GM12865 (cell line): ENCODE results near the gene FADS1.

ENCODE experiments used
- DNase-seq: peaks from one replicate; pipeline ENCODE4 v3.0.0; 2010; ENCODE audit warnings: low read depth
- H3K4me3 ChIP-seq: 2 replicates; pipeline ENCODE4 v1.5.1; 2011; ENCODE audit warnings: mild to moderate bottlenecking, low read depth, low read length, control low read depth
- TF ChIP-seq, protein P1 (sequence below): IDR thresholded peaks from 2 replicates; pipeline ENCODE4 v1.5.1; 2011; ENCODE audit warnings: low read length, control low read depth, low read depth, inconsistent platforms; ENCODE audit not compliant: insufficient read depth; ENCODE audit errors: missing control alignments

The FADS1 gene

DNA sequence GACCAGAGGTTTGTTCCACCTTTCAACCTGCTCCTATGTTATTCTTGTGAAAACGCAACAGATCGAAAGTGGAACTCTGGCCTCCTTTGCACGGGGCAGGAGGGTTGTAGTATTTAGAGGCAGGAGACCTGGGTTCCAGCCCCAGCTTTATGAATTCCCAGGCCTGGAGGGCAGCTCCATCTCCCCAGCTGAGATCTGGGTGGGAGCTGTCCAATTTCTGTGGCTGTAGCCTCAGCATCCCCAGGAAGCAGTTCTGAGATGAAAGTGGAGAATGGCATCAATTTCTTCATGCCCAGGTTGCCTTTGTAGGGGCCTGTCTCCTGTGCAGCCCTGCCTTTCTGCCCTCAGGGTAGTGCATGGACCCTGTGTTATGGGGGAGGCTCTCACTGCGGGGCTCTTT, 15.4 kb upstream of the FADS1 start:
- no peak for DNase-seq
- no peak overlapping the region for H3K4me3 ChIP-seq
- TF ChIP-seq, protein P1, sequence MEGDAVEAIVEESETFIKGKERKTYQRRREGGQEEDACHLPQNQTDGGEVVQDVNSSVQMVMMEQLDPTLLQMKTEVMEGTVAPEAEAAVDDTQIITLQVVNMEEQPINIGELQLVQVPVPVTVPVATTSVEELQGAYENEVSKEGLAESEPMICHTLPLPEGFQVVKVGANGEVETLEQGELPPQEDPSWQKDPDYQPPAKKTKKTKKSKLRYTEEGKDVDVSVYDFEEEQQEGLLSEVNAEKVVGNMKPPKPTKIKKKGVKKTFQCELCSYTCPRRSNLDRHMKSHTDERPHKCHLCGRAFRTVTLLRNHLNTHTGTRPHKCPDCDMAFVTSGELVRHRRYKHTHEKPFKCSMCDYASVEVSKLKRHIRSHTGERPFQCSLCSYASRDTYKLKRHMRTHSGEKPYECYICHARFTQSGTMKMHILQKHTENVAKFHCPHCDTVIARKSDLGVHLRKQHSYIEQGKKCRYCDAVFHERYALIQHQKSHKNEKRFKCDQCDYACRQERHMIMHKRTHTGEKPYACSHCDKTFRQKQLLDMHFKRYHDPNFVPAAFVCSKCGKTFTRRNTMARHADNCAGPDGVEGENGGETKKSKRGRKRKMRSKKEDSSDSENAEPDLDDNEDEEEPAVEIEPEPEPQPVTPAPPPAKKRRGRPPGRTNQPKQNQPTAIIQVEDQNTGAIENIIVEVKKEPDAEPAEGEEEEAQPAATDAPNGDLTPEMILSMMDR = no peak

DNA sequence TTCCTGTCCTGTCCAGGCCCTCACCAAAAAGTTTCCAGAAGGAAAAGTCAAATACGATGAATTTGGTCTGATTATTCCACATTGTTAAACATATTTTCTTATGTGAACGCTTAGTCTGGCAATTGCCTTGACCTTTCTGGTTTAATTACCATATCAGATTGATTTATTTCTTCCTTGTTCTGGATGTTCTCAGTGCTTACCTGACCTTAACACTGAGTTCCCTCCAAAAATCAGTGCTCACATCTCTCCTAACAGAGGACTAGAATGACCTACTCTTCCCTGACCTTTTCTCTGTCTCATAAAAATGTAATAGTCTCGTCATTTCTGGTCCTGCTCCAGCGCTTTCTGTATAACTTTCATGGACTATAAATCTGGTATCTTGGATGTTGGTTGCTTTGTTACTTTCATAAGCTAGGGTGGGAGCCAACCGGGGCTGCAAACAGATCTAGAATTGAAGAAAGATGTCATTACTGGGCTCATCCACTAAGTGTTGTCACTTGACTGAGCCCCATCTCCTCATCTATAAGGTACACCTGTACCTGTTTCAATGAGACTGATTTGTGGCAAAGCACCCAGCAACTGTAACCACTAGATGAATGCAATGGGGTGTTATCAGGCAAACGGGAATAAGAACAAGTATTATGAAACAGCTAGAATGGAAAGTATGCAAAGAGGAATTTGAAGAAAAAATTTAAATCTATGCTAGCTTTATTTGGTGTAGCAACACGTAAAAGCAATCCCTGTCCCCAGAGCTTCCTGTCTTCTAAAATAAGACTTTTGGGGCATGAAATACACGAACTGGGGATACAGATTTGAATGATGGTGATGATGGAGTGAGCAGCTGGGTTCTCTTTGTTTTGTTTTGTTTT, 13.7 kb upstream of the FADS1 start:
- TF ChIP-seq, protein P1 = no peak
- no peak for DNase-seq
- peak overlapping the region; percentile 72 for H3K4me3 ChIP-seq

DNA sequence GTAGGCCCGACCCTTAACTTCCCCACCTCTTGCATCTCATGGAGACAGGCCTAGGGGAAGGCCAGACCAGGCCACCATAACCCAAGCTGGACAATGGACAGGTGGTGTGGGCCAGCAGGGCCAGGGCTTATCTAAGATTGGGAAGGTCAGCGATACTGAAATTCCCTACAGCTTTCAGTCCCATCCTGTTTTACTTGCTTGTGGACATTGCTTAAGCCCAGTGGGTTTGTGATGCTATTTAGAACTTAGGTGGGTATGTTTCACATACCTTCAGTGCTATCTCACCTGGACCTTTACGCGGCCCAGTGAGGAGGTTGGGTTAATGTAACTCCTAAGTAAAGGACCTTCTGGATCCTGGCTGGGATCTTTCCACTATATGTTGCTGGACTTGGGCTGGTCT, 13.0 kb upstream of the FADS1 start:
- DNase-seq = no peak
- TF ChIP-seq, protein P1 = no peak
- H3K4me3 ChIP-seq = peak overlapping the region; percentile 72

DNA sequence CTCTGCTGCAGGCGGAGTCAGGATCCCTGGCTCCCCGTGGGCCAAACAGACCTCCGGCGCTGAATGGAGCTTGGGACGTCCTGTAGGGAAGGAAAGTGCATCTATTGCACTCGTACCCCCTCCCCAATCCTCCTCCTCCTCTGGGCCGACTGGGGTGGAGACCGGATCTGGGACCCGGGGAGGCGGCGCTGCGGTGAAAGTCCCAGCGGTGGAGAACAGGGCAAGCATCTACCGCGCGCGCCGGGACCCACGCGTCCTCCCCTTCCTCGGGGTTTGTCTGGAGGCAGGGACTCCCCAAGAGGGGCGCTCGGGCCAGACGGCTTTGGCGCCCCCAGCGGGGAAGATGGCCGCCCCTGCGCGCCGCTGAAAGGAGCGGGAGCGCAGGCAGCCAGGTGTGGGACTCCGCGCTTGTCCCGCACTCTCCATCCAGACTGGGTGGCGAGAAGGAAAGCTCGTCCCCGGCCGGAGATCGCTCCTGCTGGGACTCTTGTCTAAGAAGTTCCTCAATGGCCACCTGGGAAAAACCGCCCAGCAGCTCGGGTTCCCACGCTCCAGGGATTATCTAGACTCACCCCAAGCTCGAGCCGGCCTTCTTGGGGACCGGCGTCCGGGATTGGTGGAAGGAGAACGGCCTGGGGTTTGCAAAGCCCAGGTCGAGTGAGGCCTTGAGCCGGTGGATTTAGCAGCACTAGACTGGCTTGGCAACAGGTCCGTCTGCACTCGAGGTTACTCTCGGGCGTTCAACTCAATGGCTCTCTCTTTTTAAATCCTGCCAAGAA, 12.0 kb upstream of the FADS1 start:
- DNase-seq = peak; percentile 74
- H3K4me3 ChIP-seq = peak overlapping the region; percentile 72
- TF ChIP-seq, protein P1 = peak; percentile 58

DNA sequence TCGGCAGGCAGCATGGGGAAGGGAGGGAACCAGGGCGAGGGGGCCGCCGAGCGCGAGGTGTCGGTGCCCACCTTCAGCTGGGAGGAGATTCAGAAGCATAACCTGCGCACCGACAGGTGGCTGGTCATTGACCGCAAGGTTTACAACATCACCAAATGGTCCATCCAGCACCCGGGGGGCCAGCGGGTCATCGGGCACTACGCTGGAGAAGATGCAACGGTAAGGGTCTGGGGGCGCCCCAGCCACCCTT, 11.5 kb upstream of the FADS1 start:
- peak overlapping the region; percentile 72 for H3K4me3 ChIP-seq
- TF ChIP-seq, protein P1 = no peak
- DNase-seq = no peak

DNA sequence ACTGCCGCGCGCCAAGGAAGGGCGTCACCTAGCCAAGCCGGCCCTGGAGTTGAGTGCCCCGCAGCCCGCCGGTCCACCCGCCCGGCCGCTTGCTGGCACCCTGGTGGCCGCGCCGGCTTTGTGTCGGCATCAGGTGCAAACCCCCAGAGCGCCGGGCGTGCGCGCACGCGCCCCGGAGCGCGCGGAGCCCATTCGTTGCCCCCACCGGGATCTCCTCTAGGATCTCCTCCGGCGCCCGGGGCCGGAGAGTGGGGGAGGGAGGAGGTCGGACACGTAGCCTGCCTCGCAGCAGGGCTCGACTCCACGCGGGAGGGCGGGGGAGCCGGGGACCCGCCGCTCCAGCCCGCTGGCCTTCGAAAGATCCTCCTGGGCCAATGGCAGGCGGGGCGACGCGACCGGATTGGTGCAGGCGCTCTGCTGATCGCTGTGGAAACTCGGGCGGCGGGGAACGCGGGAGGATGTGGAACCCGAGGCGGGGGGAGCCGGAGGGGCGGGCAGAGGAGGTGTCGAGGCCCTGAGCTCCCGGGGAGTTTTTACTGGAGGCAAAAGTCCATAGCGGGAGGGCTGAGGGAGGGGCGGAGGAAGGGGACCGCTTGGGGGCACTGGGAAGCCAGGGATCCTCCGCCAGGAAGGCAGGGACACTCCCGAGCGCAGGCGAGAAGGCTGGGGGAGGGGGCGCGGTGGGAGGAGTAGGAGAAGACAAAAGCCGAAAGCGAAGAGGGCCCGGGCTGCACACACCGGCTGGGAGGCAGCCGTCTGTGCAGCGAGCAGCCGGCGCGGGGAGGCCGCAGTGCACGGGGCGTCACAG, 11.0 kb upstream of the FADS1 start, which contains the start of gene FADS2:
Gene FADS2, plus strand, starts transcription at position 730 of the 808 bp plus-strand sequence. CDS start 91 bp downstream, outside the sequence.
- H3K4me3 ChIP-seq = peak within 1 kb of the TSS; percentile 72
- DNase-seq = peak; percentile 97
- TF ChIP-seq, protein P1 = peak; percentile 28
